WTC11 (cell line): Measurements from ENCODE around the gene SHC2. TPM values are rescaled to one million over a fixed set of nuclear protein-coding genes. Genes with fewer than 3 reads are reported as not detected.

Source experiments
- ATAC-seq: fragments of 200-7000 bp; cut with Tn5 transposase; 2 replicates; pipeline ENCODE4 v1.10.0; 2021; ENCODE audit warnings: mild to moderate bottlenecking, moderate library complexity
- CTCF ChIA-PET: fragments of 300-600 bp; sonication (Branson Sonifier 250); formaldehyde crosslinking; loops from one replicate; lab custom pipeline; 2021; ENCODE audit warnings: antibody characterized with exemption; lab: Charles Lee
- POLR2A ChIA-PET: fragments of 350-600 bp; sonication (Branson Sonifier 250); formaldehyde crosslinking; loops from one replicate; lab custom pipeline; 2021; ENCODE audit warnings: antibody characterized with exemption; lab: Charles Lee
- DNase-seq: peaks from one replicate; pipeline ENCODE4 v3.0.0; 2021; ENCODE audit warnings: low spot score
- H3K27ac Mint-ChIP-seq: 2 replicates; pipeline ENCODE4 v1.8.0; 2021; ENCODE audit warnings: mixed read lengths
- H3K27me3 Mint-ChIP-seq: 2 replicates; pipeline ENCODE4 v1.8.0; 2021; ENCODE audit warnings: low read depth, mild to moderate bottlenecking, moderate library complexity, mixed read lengths
- H3K36me3 Mint-ChIP-seq: 2 replicates; pipeline ENCODE4 v1.8.0; 2021; ENCODE audit warnings: mixed read lengths
- H3K4me1 Mint-ChIP-seq: 2 replicates; pipeline ENCODE4 v1.8.0; 2022; ENCODE audit warnings: mixed read lengths
- H3K4me3 Mint-ChIP-seq: 2 replicates; pipeline ENCODE4 v1.8.0; 2021; ENCODE audit warnings: mild to moderate bottlenecking, moderate library complexity, mixed read lengths
- H3K9me3 Mint-ChIP-seq: 2 replicates; pipeline ENCODE4 v1.8.0; 2021; ENCODE audit warnings: mixed read lengths
- CBFB ChIP-seq: sonication (generic); formaldehyde crosslinking; IDR thresholded peaks from 2 replicates; pipeline ENCODE4 v1.8.1; 2022; ENCODE audit warnings: mild to moderate bottlenecking, low read depth, missing genetic modification reagents
- E2F1 ChIP-seq: sonication (generic); formaldehyde crosslinking; IDR thresholded peaks from 2 replicates; pipeline ENCODE4 v1.8.0; 2022; ENCODE audit warnings: mild to moderate bottlenecking, missing genetic modification reagents
- ESRRA ChIP-seq: sonication (generic); formaldehyde crosslinking; IDR thresholded peaks from 2 replicates; pipeline ENCODE4 v1.8.1; 2022; ENCODE audit warnings: mild to moderate bottlenecking, missing genetic modification reagents, borderline replicate concordance
- ETV6 ChIP-seq: sonication (generic); formaldehyde crosslinking; IDR thresholded peaks from 2 replicates; pipeline ENCODE4 v1.8.1; 2022; ENCODE audit warnings: mild to moderate bottlenecking, missing genetic modification reagents
- FOXK1 ChIP-seq: sonication (generic); formaldehyde crosslinking; IDR thresholded peaks from 2 replicates; pipeline ENCODE4 v1.8.0; 2022; ENCODE audit warnings: mild to moderate bottlenecking, moderate library complexity, missing genetic modification reagents
- IRF2 ChIP-seq: sonication (generic); formaldehyde crosslinking; IDR thresholded peaks from 2 replicates; pipeline ENCODE4 v1.8.0; 2022; ENCODE audit warnings: low read depth, missing genetic modification reagents, borderline replicate concordance
- NFE2L1 ChIP-seq: sonication (generic); formaldehyde crosslinking; IDR thresholded peaks from 2 replicates; pipeline ENCODE4 v1.8.1; 2023; ENCODE audit warnings: missing genetic modification reagents
- OVOL2 ChIP-seq: fragments of 250-450 bp; sonication (Bioruptor Pico); IDR thresholded peaks from 2 replicates; pipeline ENCODE4 v1.9.0; 2021; ENCODE audit warnings: mild to moderate bottlenecking, borderline replicate concordance
- PRDM15 ChIP-seq: sonication (generic); formaldehyde crosslinking; IDR thresholded peaks from 2 replicates; pipeline ENCODE4 v1.8.0; 2022; ENCODE audit warnings: missing genetic modification reagents
- RORB ChIP-seq: fragments of 250-450 bp; sonication (Bioruptor Pico); IDR thresholded peaks from 2 replicates; pipeline ENCODE4 v1.9.0; 2021; ENCODE audit warnings: mild to moderate bottlenecking
- SMAD4 ChIP-seq: sonication (generic); formaldehyde crosslinking; IDR thresholded peaks from 2 replicates; pipeline ENCODE4 v1.8.0; 2022; ENCODE audit warnings: mild to moderate bottlenecking, missing genetic modification reagents
- USF1 ChIP-seq: sonication (generic); formaldehyde crosslinking; IDR thresholded peaks from 2 replicates; pipeline ENCODE4 v1.8.0; 2022; ENCODE audit warnings: mild to moderate bottlenecking, missing genetic modification reagents
- ZNF425 ChIP-seq: fragments of 250-450 bp; sonication (Bioruptor Pico); conservative IDR thresholded peaks from 2 replicates; pipeline ENCODE4 v1.9.0; 2021; ENCODE audit warnings: mild to moderate bottlenecking
- ZNF512 ChIP-seq: sonication (generic); formaldehyde crosslinking; IDR thresholded peaks from 2 replicates; pipeline ENCODE4 v1.8.1; 2022; ENCODE audit warnings: missing genetic modification reagents, borderline replicate concordance
- ZNF532 ChIP-seq: fragments of 250-450 bp; sonication (Bioruptor Pico); IDR thresholded peaks from 2 replicates; pipeline ENCODE4 v1.9.0; 2021; ENCODE audit warnings: mild to moderate bottlenecking, borderline replicate concordance
- total RNA-seq: library from RNA; stranded (reverse); gene quantifications from 3 replicates; pipeline ENCODE4 v1.2.3, GENCODE V29; 2021

Gene SHC2
- total RNA-seq, 1 experiment from 2014 or later, result 8.4 TPM

GRCh38 chr19:455031-455705, 5.7 kb downstream of the SHC2 start:
- CTCF ChIA-PET, result no interaction called here
- POLR2A ChIA-PET, result no interaction called here
- Mint-ChIP-seq H3K27ac (no peak overlapping the region), H3K27me3 (peaks cover 17% of the 10 kb centered on the region), H3K36me3 (peaks cover 15% of the 10 kb centered on the region), H3K4me1 (peaks cover 6% of the 10 kb centered on the region; the same call in 1 of the 2 replicates), H3K4me3 (no peak overlapping the region), H3K9me3 (peaks cover 16% of the 10 kb centered on the region)
- DNase-seq, result no peak
- TF ChIP-seq E2F1, result no peak
- no peak for TF ChIP-seq IRF2
- TF ChIP-seq NFE2L1 (CRISPR knock-in tag), result no peak
- no peak for TF ChIP-seq PRDM15 (CRISPR knock-in tag)
- TF ChIP-seq ETV6 (CRISPR knock-in tag), result no peak
- no peak for TF ChIP-seq ESRRA (CRISPR knock-in tag)
- TF ChIP-seq SMAD4 (CRISPR knock-in tag), result no peak
- no peak for TF ChIP-seq FOXK1 (CRISPR knock-in tag)
- no peak for TF ChIP-seq RORB (CRISPR knock-in tag)
- no peak for TF ChIP-seq ZNF425
- no peak for TF ChIP-seq CBFB (CRISPR knock-in tag)
- TF ChIP-seq ZNF532, result no peak
- no peak for TF ChIP-seq OVOL2
- no peak for TF ChIP-seq USF1 (CRISPR knock-in tag)
- no peak for TF ChIP-seq ZNF512 (CRISPR knock-in tag)
- no peak for ATAC-seq
